GM18870 (cell line): ENCODE data around the gene NAA80.
"Not testable (repeated sequence)": the region's sequence is repeated elsewhere in the genome, so short reads cannot be mapped to it uniquely, and the experiment has no call there.

Experiments
- ATAC-seq: cut with Tn5 transposase; IDR thresholded peaks from one replicate; pipeline ENCODE4 v1.9.1; 2021; ENCODE audit warnings: moderate library complexity; ENCODE audit not compliant: unreplicated experiment

The NAA80 gene

GRCh38 chr3:50316657-50317242 lies 17.5 kb upstream of the NAA80 start:
- no peak for ATAC-seq

- no peak for ATAC-seq
Measured at GRCh38 chr3:50314816-50315215, 15.6 kb upstream of the NAA80 start.

- ATAC-seq = no peak
Measured at GRCh38 chr3:50314342-50314741, 15.1 kb upstream of the NAA80 start.

- ATAC-seq = not testable (repeated sequence)
Measured at GRCh38 chr3:50312041-50312440, 12.8 kb upstream of the NAA80 start.

GRCh38 chr3:50304601-50305000 lies 5.4 kb upstream of the NAA80 start:
- no peak for ATAC-seq

- ATAC-seq = no peak
Measured at GRCh38 chr3:50303013-50303815, 4.0 kb upstream of the NAA80 start, which contains the start of gene HYAL1. Gene HYAL1, minus strand, starts transcription at chr3:50303574. Its CDS starts 618 bp downstream, at chr3:50302956.

GRCh38 chr3:50302095-50303012 lies 3.1 kb upstream of the NAA80 start:
- no peak for ATAC-seq

GRCh38 chr3:50300681-50301254 lies 1.6 kb upstream of the NAA80 start:
- no peak for ATAC-seq

- ATAC-seq = no peak
Measured at GRCh38 chr3:50299929-50300680, 900 bp upstream of the NAA80 start.

GRCh38 chr3:50299638-50299928 lies 378 bp upstream of the NAA80 start:
- no peak for ATAC-seq

- no peak for ATAC-seq
Measured at GRCh38 chr3:50297896-50298725, 1.1 kb downstream of the NAA80 start.

GRCh38 chr3:50297384-50297775 lies 1.8 kb downstream of the NAA80 start:
- ATAC-seq = no peak

GRCh38 chr3:50296721-50297383 lies 2.4 kb downstream of the NAA80 start:
- no peak for ATAC-seq

GRCh38 chr3:50295553-50296431 lies 3.4 kb downstream of the NAA80 start:
- ATAC-seq = no peak

- ATAC-seq = no peak
Measured at GRCh38 chr3:50294492-50295403, 4.5 kb downstream of the NAA80 start.

- no peak for ATAC-seq
Measured at GRCh38 chr3:50294089-50294488, 5.1 kb downstream of the NAA80 start.
